ENCODE data around the gene TEX13D. TPM values are rescaled to one million over a fixed set of nuclear protein-coding genes. Genes with fewer than 3 reads are reported as not detected.

The TEX13D gene
- total RNA-seq, 1 experiment from 2014 or later = not detected

GRCh38 chrX:124362761-124363160 lies 30.3 kb downstream of the TEX13D start:
- Histone ChIP-seq H3K27me3 (ENCODE audit: low read length) (no peaks in the 10 kb centered on the region), H2AFZ (ENCODE audit: low read length) (no peak overlapping the region), H3K79me2 (ENCODE audit: low read length) (no peaks in the 10 kb centered on the region), H3K36me3 (ENCODE audit: low read depth, low read length) (no peaks in the 10 kb centered on the region), H3K9me2 (replicated peaks; ENCODE audit: low read length) (no peaks in the 10 kb centered on the region), H3K27ac (ENCODE audit: low read length) (no peak overlapping the region), H3K4me1 (ENCODE audit: insufficient read depth, low read length) (no peaks in the 10 kb centered on the region), H3F3A (ENCODE audit: low read length, unreplicated experiment) (no peaks in the 10 kb centered on the region), H3K9me3 (ENCODE audit: low read length) (no peaks in the 10 kb centered on the region), H4K20me1 (ENCODE audit: low read length) (no peaks in the 10 kb centered on the region), H3K4me3 (ENCODE audit: low read length) (no peak overlapping the region), H3K9ac (ENCODE audit: low read length) (no peak overlapping the region), H3K4me2 (ENCODE audit: low read length) (no peak overlapping the region)
- TF ChIP-seq EZH2phosphoT487 (IDR thresholded peaks at IDR 0.05; ENCODE audit: borderline replicate concordance, low read length) (no peak), CTCF (conservative IDR thresholded peaks at IDR 0.05; ENCODE audit: low read depth, low read length) (no peak), EZH2 (IDR thresholded peaks at IDR 0.05; ENCODE audit: low read length, unreplicated experiment) (no peak)
- POLR2A ChIA-PET (ENCODE audit: unreplicated experiment) = no interaction called here
- CTCF ChIA-PET = no interaction called here
- intact Hi-C loops (cut with micrococcal nuclease) = no loop called here
- no TSS peak for BruUV-seq (replicated peaks)
- DNase-seq (no peak), ATAC-seq (0 out of 2 replicates have a peak, but pooled peaks have one; percentile 20)

- Histone ChIP-seq H3K79me2 (ENCODE audit: low read length) (no peaks in the 10 kb centered on the region), H3F3A (ENCODE audit: low read length, unreplicated experiment) (no peaks in the 10 kb centered on the region), H3K36me3 (ENCODE audit: low read depth, low read length) (no peaks in the 10 kb centered on the region), H3K4me3 (ENCODE audit: low read length) (no peak overlapping the region), H3K9me2 (replicated peaks; ENCODE audit: low read length) (no peaks in the 10 kb centered on the region), H3K9me3 (ENCODE audit: low read length) (no peaks in the 10 kb centered on the region), H3K9ac (ENCODE audit: low read length) (no peak overlapping the region), H3K4me2 (ENCODE audit: low read length) (no peak overlapping the region), H3K27ac (ENCODE audit: low read length) (no peak overlapping the region), H3K27me3 (ENCODE audit: low read length) (no peaks in the 10 kb centered on the region), H3K4me1 (ENCODE audit: insufficient read depth, low read length) (peaks cover 13% of the 10 kb centered on the region), H4K20me1 (ENCODE audit: low read length) (no peaks in the 10 kb centered on the region), H2AFZ (ENCODE audit: low read length) (no peak overlapping the region)
- DNase-seq = peak; percentile 7
- peak; percentile 85 for ATAC-seq
- CTCF ChIA-PET = interaction anchor here (0.7 kb wide), 1 partner anchor 41 kb away, joined by 3 read pairs; no protein-coding TSS in a partner anchor
- POLR2A ChIA-PET (ENCODE audit: unreplicated experiment) = no interaction called here
- TF ChIP-seq EZH2phosphoT487 (IDR thresholded peaks at IDR 0.05; ENCODE audit: borderline replicate concordance, low read length) = no peak
- TF ChIP-seq EZH2 (IDR thresholded peaks at IDR 0.05; ENCODE audit: low read length, unreplicated experiment) = no peak
- TF ChIP-seq CTCF (conservative IDR thresholded peaks at IDR 0.05; ENCODE audit: low read depth, low read length) = no peak
- intact Hi-C loops (cut with micrococcal nuclease) = loop anchor here (2.0 to 5.0 kb wide), 3 partner anchors 15 to 272 kb away; no protein-coding TSS in a partner anchor
- BruUV-seq (replicated peaks) = no TSS peak
Observed at GRCh38 chrX:124369722-124370121, 37.3 kb downstream of the TEX13D start.

GRCh38 chrX:124373348-124373747 lies 40.9 kb downstream of the TEX13D start:
- intact Hi-C loops (cut with micrococcal nuclease) = no loop called here
- H3K79me2 ChIP-seq (ENCODE audit: low read length) = no peaks in the 10 kb centered on the region
- H4K20me1 ChIP-seq (ENCODE audit: low read length) = no peaks in the 10 kb centered on the region
- no peak overlapping the region for H3K4me2 ChIP-seq (ENCODE audit: low read length)
- no peak overlapping the region for H3K9ac ChIP-seq (ENCODE audit: low read length)
- no peak for TF ChIP-seq EZH2 (IDR thresholded peaks at IDR 0.05; ENCODE audit: low read length, unreplicated experiment)
- TF ChIP-seq CTCF (conservative IDR thresholded peaks at IDR 0.05; ENCODE audit: low read depth, low read length) = no peak
- TF ChIP-seq EZH2phosphoT487 (IDR thresholded peaks at IDR 0.05; ENCODE audit: borderline replicate concordance, low read length) = no peak
- POLR2A ChIA-PET (ENCODE audit: unreplicated experiment) = no interaction called here
- no peak overlapping the region for H3K4me3 ChIP-seq (ENCODE audit: low read length)
- H3K9me3 ChIP-seq (ENCODE audit: low read length) = no peaks in the 10 kb centered on the region
- ATAC-seq (no peak), DNase-seq (no peak)
- CTCF ChIA-PET = interaction anchor here (0.7 kb wide), 1 partner anchor 19 kb away, joined by 4 read pairs; no protein-coding TSS in a partner anchor
- H3F3A ChIP-seq (ENCODE audit: low read length, unreplicated experiment) = no peaks in the 10 kb centered on the region
- no peaks in the 10 kb centered on the region for H3K36me3 ChIP-seq (ENCODE audit: low read depth, low read length)
- BruUV-seq (replicated peaks) = no TSS peak
- H3K9me2 ChIP-seq (replicated peaks; ENCODE audit: low read length) = no peaks in the 10 kb centered on the region
- no peak overlapping the region for H3K27ac ChIP-seq (ENCODE audit: low read length)
- no peak overlapping the region for H2AFZ ChIP-seq (ENCODE audit: low read length)
- H3K4me1 ChIP-seq (ENCODE audit: insufficient read depth, low read length) = peaks cover 26% of the 10 kb centered on the region
- H3K27me3 ChIP-seq (ENCODE audit: low read length) = no peaks in the 10 kb centered on the region

Data from PC-3 (cell line).